Osteoblast (primary cell): ENCODE measurements around the gene HHAT. TPM values are rescaled to one million over a fixed set of nuclear protein-coding genes. Genes with fewer than 3 reads are reported as not detected.

Experiments
- DNase-seq: peaks from one replicate; pipeline ENCODE4 v3.0.0; 2011; ENCODE audit warnings: low spot score, mixed read lengths; ENCODE audit not compliant: insufficient read length; ENCODE audit errors: missing footprints
- H2AFZ ChIP-seq: 2 replicates; pipeline ENCODE4 v1.6.0; 2011; ENCODE audit warnings: mild to moderate bottlenecking, low read length
- H3K27ac ChIP-seq: 2 replicates; pipeline ENCODE4 v1.5.1; 2011; ENCODE audit warnings: mild to moderate bottlenecking, low read depth, low read length, moderate library complexity
- H3K27me3 ChIP-seq: 2 replicates; pipeline ENCODE4 v1.6.0; 2012; ENCODE audit warnings: mild to moderate bottlenecking, control low read depth, inconsistent platforms, low read length, moderate library complexity; ENCODE audit not compliant: insufficient read depth
- H3K36me3 ChIP-seq: 2 replicates; pipeline ENCODE4 v1.5.1; 2011; ENCODE audit warnings: mild to moderate bottlenecking, low read length, control low read depth, moderate library complexity; ENCODE audit not compliant: insufficient read depth
- H3K4me1 ChIP-seq: 2 replicates; pipeline ENCODE4 v1.5.1; 2011; ENCODE audit warnings: mild to moderate bottlenecking, low read length, control low read depth, moderate library complexity; ENCODE audit not compliant: insufficient read depth
- H3K4me2 ChIP-seq: 2 replicates; pipeline ENCODE4 v1.6.0; 2011; ENCODE audit warnings: mild to moderate bottlenecking, low read length; ENCODE audit not compliant: insufficient read depth
- H3K4me3 ChIP-seq: fragments of 200-600 bp; sonication (generic); 3 replicates; pipeline ENCODE4 v1.5.1; 2012; ENCODE audit warnings: mild to moderate bottlenecking, low read length, inconsistent platforms; ENCODE audit not compliant: insufficient read depth
- H3K79me2 ChIP-seq: 2 replicates; pipeline ENCODE4 v1.6.0; 2012; ENCODE audit warnings: mild to moderate bottlenecking, low read length, control low read depth, inconsistent platforms; ENCODE audit not compliant: insufficient read depth
- H3K9me3 ChIP-seq: 2 replicates; pipeline ENCODE4 v1.5.1; 2011; ENCODE audit warnings: low read depth, low read length, control low read depth
- H4K20me1 ChIP-seq: 2 replicates; pipeline ENCODE4 v1.6.0; 2012; ENCODE audit warnings: mild to moderate bottlenecking, low read length, control low read depth; ENCODE audit not compliant: insufficient read depth
- total RNA-seq: library from RNA; depleted of rRNA; stranded (reverse); fragments of >200 nt; gene quantifications from 2 replicates; pipeline ENCODE4 v1.2.3, GENCODE V29; 2012
- TF ChIP-seq, protein P1 (sequence below): IDR thresholded peaks from 2 replicates; pipeline ENCODE4 v1.5.1; 2011; ENCODE audit warnings: mild to moderate bottlenecking, low read depth, low read length, moderate library complexity; ENCODE audit errors: extremely low read depth

HHAT gene
- total RNA-seq, 1 donor = 5.1 TPM

DNA sequence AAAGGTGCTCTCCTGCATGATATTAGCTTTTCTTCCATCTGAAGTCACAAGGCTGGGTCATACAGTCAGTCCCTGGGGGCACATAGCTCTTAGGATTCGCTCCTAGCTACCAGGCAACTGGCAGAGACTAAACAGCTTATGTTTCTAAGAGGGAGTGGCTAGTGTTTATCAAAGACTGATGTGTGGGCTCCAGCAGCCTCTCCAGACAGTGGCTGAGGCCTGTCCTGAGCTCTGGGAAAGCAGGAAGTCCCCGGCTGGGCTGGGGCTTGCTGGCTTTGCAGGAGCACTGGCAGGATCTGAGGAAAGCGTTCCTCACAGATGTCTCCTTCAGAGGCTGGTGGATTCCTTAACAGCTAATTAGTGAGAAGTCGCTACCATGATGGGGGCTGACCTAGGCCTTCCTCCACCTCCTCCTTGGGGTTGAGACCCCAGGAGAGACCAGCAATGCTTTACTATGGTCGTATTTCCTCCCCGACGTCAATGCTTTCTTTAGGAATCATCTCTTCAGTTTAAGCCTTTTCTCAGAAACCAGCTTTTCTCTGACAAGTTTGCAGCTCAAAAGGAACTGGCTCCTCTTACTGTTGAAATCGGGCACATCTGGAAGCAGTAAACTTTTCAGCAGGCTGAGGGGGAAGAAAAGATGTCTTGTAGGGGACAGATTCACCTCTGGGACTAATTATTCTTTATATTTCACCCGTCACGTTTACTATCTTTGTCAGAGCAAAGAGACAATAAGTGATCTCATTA lies 33.5 kb upstream of the HHAT start:
- Histone ChIP-seq H3K27ac (no peak overlapping the region), H3K4me1 (peaks cover 19% of the 10 kb centered on the region)

DNA sequence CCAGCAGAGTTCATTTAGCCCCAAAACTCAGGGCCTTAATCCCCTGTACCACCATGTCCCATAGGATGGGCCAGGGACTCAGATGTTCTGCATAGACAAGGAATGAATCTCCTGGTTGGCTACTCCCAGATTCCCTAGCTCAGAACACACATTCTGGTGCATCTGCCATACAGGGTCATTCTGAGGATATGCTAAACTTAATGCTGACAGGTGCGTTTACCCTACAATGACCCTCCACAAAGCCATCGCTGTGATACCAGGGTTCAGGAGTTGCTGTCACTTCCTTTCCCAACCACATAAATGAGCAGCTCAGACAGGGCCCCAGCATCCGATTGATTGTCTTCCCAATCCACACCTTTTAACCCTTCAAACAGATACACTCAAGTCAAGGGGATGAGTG lies 32.0 kb upstream of the HHAT start:
- no peak overlapping the region for H3K27ac ChIP-seq
- no peaks in the 10 kb centered on the region for H4K20me1 ChIP-seq
- no peaks in the 10 kb centered on the region for H3K9me3 ChIP-seq
- TF ChIP-seq, protein P1, sequence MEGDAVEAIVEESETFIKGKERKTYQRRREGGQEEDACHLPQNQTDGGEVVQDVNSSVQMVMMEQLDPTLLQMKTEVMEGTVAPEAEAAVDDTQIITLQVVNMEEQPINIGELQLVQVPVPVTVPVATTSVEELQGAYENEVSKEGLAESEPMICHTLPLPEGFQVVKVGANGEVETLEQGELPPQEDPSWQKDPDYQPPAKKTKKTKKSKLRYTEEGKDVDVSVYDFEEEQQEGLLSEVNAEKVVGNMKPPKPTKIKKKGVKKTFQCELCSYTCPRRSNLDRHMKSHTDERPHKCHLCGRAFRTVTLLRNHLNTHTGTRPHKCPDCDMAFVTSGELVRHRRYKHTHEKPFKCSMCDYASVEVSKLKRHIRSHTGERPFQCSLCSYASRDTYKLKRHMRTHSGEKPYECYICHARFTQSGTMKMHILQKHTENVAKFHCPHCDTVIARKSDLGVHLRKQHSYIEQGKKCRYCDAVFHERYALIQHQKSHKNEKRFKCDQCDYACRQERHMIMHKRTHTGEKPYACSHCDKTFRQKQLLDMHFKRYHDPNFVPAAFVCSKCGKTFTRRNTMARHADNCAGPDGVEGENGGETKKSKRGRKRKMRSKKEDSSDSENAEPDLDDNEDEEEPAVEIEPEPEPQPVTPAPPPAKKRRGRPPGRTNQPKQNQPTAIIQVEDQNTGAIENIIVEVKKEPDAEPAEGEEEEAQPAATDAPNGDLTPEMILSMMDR = no peak
- no peaks in the 10 kb centered on the region for H3K36me3 ChIP-seq
- H2AFZ ChIP-seq = no peak overlapping the region
- no peak overlapping the region for H3K4me2 ChIP-seq
- peaks cover 19% of the 10 kb centered on the region for H3K4me1 ChIP-seq
- DNase-seq = no peak
- H3K27me3 ChIP-seq = peaks cover 32% of the 10 kb centered on the region
- H3K4me3 ChIP-seq = no peak overlapping the region
- no peaks in the 10 kb centered on the region for H3K79me2 ChIP-seq

More for the DNA sequence above, 33.5 kb upstream of the HHAT start:
- TF ChIP-seq, protein P1 = no peak
- Histone ChIP-seq H3K9me3 (no peaks in the 10 kb centered on the region), H3K4me2 (no peak overlapping the region), H3K79me2 (no peaks in the 10 kb centered on the region), H3K4me3 (no peak overlapping the region), H3K36me3 (no peaks in the 10 kb centered on the region), H2AFZ (peak overlapping the region; percentile 13), H3K27me3 (peaks cover 36% of the 10 kb centered on the region), H4K20me1 (no peaks in the 10 kb centered on the region)
- peak; percentile 86 for DNase-seq

DNA sequence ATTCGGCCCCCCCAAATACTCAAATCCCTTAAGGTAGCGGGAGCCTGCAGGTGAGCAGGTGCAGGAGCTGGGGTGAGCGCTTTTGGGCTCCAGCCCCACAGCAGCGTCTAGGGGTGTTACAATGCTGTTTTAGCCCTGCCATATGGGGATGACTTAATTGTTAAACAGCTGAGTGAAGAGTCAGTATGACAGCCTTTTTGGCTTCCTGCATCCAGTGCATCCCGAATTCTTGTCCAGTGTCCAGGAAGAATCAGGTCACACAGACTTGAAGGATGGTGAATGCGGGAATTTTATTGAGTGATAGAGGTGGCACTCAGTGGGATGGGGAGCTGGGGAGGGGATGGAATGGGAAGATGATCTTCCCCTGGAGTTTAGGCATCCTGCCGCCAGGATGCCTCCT lies 30.4 kb upstream of the HHAT start:
- no peak overlapping the region for H3K27ac ChIP-seq
- H3K79me2 ChIP-seq = no peaks in the 10 kb centered on the region
- H2AFZ ChIP-seq = no peak overlapping the region
- H3K9me3 ChIP-seq = no peaks in the 10 kb centered on the region
- H3K27me3 ChIP-seq = peaks cover 29% of the 10 kb centered on the region
- H3K4me2 ChIP-seq = no peak overlapping the region
- no peak for DNase-seq
- TF ChIP-seq, protein P1 = no peak
- no peaks in the 10 kb centered on the region for H4K20me1 ChIP-seq
- H3K36me3 ChIP-seq = no peaks in the 10 kb centered on the region
- no peak overlapping the region for H3K4me3 ChIP-seq
- peaks cover 11% of the 10 kb centered on the region for H3K4me1 ChIP-seq

DNA sequence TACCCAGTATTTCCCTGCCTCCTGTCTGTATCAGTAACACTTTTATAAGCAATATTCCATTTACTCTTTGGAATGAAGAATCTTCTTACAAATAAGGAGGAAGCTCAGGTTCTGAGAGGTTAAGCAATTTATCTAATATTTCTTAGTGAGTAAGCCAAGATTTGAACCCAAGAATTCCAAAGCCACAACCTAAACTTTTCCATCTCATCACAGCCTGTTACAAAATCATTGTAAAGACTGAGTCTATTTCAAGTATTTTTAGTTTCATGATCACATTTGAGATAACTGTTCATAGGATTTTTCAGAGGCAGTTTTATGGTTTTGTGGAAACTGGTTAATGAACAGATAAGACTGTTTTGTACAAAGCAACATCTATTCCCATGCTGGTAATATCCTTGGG lies 29.8 kb upstream of the HHAT start:
- H3K27me3 ChIP-seq = peaks cover 29% of the 10 kb centered on the region
- no peak for DNase-seq
- H3K27ac ChIP-seq = no peak overlapping the region
- TF ChIP-seq, protein P1 = no peak
- no peaks in the 10 kb centered on the region for H4K20me1 ChIP-seq
- H3K4me2 ChIP-seq = no peak overlapping the region
- H3K9me3 ChIP-seq = no peaks in the 10 kb centered on the region
- no peaks in the 10 kb centered on the region for H3K79me2 ChIP-seq
- no peaks in the 10 kb centered on the region for H3K36me3 ChIP-seq
- H2AFZ ChIP-seq = no peak overlapping the region
- no peak overlapping the region for H3K4me3 ChIP-seq
- H3K4me1 ChIP-seq = peaks cover 6% of the 10 kb centered on the region
